Osteoblast (primary cell): ENCODE measurements around the gene BAIAP2. TPM values are rescaled to one million over a fixed set of nuclear protein-coding genes. Genes with fewer than 3 reads are reported as not detected.
"Not testable (repeated sequence)": the region's sequence is repeated elsewhere in the genome, so short reads cannot be mapped to it uniquely, and the experiment has no call there.

Source experiments
- DNase-seq: peaks from one replicate; pipeline ENCODE4 v3.0.0; 2011; ENCODE audit warnings: low spot score, mixed read lengths; ENCODE audit not compliant: insufficient read length; ENCODE audit errors: missing footprints
- H2AFZ ChIP-seq: 2 replicates; pipeline ENCODE4 v1.6.0; 2011; ENCODE audit warnings: mild to moderate bottlenecking, low read length
- H3K27ac ChIP-seq: 2 replicates; pipeline ENCODE4 v1.5.1; 2011; ENCODE audit warnings: mild to moderate bottlenecking, low read depth, low read length, moderate library complexity
- H3K27me3 ChIP-seq: 2 replicates; pipeline ENCODE4 v1.6.0; 2012; ENCODE audit warnings: mild to moderate bottlenecking, control low read depth, inconsistent platforms, low read length, moderate library complexity; ENCODE audit not compliant: insufficient read depth
- H3K36me3 ChIP-seq: 2 replicates; pipeline ENCODE4 v1.5.1; 2011; ENCODE audit warnings: mild to moderate bottlenecking, low read length, control low read depth, moderate library complexity; ENCODE audit not compliant: insufficient read depth
- H3K4me1 ChIP-seq: 2 replicates; pipeline ENCODE4 v1.5.1; 2011; ENCODE audit warnings: mild to moderate bottlenecking, low read length, control low read depth, moderate library complexity; ENCODE audit not compliant: insufficient read depth
- H3K4me2 ChIP-seq: 2 replicates; pipeline ENCODE4 v1.6.0; 2011; ENCODE audit warnings: mild to moderate bottlenecking, low read length; ENCODE audit not compliant: insufficient read depth
- H3K4me3 ChIP-seq: fragments of 200-600 bp; sonication (generic); 3 replicates; pipeline ENCODE4 v1.5.1; 2012; ENCODE audit warnings: mild to moderate bottlenecking, low read length, inconsistent platforms; ENCODE audit not compliant: insufficient read depth
- H3K79me2 ChIP-seq: 2 replicates; pipeline ENCODE4 v1.6.0; 2012; ENCODE audit warnings: mild to moderate bottlenecking, low read length, control low read depth, inconsistent platforms; ENCODE audit not compliant: insufficient read depth
- H3K9me3 ChIP-seq: 2 replicates; pipeline ENCODE4 v1.5.1; 2011; ENCODE audit warnings: low read depth, low read length, control low read depth
- H4K20me1 ChIP-seq: 2 replicates; pipeline ENCODE4 v1.6.0; 2012; ENCODE audit warnings: mild to moderate bottlenecking, low read length, control low read depth; ENCODE audit not compliant: insufficient read depth
- total RNA-seq: library from RNA; depleted of rRNA; stranded (reverse); fragments of >200 nt; gene quantifications from 2 replicates; pipeline ENCODE4 v1.2.3, GENCODE V29; 2012
- TF ChIP-seq, protein P1 (sequence below): IDR thresholded peaks from 2 replicates; pipeline ENCODE4 v1.5.1; 2011; ENCODE audit warnings: mild to moderate bottlenecking, low read depth, low read length, moderate library complexity; ENCODE audit errors: extremely low read depth

BAIAP2 gene
- total RNA-seq, 1 donor: 15.6 TPM

DNA sequence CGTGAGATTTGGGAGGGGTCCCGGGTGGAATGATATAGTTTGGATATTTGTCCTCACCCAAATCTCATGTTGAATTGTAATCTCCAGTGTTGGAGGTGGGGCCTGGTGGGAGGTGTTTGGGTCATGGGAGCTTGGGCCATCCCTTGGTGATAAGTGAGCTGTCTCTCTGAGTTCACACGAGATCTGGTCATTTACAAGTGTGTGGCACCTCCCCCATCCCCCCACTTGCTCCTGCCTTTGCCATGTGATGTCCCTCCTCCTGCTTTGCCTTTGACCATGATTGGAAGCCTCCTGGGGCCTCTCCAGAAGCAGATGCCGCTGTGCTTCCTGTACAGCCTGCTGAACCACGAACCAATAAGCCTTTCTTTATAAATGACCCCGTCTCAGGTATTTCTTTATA, 21.3 kb upstream of the BAIAP2 start:
- Histone ChIP-seq H3K27me3 (peaks cover 4% of the 10 kb centered on the region), H3K9me3 (peaks cover 4% of the 10 kb centered on the region), H3K36me3 (no peaks in the 10 kb centered on the region), H3K4me2 (no peak overlapping the region), H4K20me1 (no peaks in the 10 kb centered on the region), H3K4me3 (no peak overlapping the region), H3K79me2 (no peaks in the 10 kb centered on the region), H3K4me1 (peaks cover 8% of the 10 kb centered on the region), H3K27ac (no peak overlapping the region), H2AFZ (no peak overlapping the region)
- TF ChIP-seq, protein P1, sequence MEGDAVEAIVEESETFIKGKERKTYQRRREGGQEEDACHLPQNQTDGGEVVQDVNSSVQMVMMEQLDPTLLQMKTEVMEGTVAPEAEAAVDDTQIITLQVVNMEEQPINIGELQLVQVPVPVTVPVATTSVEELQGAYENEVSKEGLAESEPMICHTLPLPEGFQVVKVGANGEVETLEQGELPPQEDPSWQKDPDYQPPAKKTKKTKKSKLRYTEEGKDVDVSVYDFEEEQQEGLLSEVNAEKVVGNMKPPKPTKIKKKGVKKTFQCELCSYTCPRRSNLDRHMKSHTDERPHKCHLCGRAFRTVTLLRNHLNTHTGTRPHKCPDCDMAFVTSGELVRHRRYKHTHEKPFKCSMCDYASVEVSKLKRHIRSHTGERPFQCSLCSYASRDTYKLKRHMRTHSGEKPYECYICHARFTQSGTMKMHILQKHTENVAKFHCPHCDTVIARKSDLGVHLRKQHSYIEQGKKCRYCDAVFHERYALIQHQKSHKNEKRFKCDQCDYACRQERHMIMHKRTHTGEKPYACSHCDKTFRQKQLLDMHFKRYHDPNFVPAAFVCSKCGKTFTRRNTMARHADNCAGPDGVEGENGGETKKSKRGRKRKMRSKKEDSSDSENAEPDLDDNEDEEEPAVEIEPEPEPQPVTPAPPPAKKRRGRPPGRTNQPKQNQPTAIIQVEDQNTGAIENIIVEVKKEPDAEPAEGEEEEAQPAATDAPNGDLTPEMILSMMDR: no peak
- no peak for DNase-seq

DNA sequence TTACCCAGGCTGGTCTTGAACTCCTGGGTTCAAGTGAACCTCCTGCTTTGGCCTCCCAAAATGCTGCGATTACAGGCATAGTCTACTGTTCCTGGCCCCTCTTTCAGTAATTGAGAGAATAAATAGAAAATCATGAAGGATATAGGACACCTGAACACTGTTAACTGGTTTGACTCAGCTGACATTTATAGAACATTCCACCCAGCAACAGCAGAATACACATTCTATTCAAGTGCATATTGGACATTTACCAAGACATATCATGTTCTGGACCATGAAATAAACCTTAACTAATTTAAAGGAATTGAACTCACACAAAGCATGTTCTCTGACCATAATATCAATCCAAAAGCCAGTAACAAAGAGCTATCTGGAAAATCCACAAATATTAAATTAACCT, 19.8 kb upstream of the BAIAP2 start:
- Histone ChIP-seq H3K4me1 (peaks cover 8% of the 10 kb centered on the region), H3K79me2 (no peaks in the 10 kb centered on the region), H3K9me3 (peaks cover 4% of the 10 kb centered on the region), H3K4me3 (no peak overlapping the region), H3K27ac (no peak overlapping the region), H3K27me3 (no peaks in the 10 kb centered on the region), H4K20me1 (no peaks in the 10 kb centered on the region), H3K36me3 (no peaks in the 10 kb centered on the region), H2AFZ (no peak overlapping the region), H3K4me2 (no peak overlapping the region)
- peak; percentile 44 for DNase-seq
- TF ChIP-seq, protein P1: no peak

DNA sequence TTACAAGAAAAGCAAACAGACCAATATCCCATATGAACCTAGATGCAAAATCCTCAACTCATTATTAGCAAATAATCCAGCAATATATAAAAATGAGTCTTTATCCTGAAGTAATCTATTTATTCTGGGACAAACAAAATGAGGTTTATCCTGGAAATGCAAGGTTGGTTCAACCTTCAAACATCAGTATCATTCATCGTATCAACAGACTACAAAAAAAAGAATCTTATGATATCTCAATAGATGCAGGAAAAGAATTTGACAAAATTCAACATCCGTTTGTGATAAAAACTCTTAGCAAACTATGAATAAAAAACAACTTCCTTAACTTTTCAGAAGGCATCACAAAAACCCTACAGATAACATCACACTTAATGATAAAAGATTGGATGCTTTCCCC, 18.4 kb upstream of the BAIAP2 start:
- Histone ChIP-seq H3K79me2 (no peaks in the 10 kb centered on the region), H4K20me1 (no peaks in the 10 kb centered on the region), H3K4me1 (peaks cover 8% of the 10 kb centered on the region), H3K27me3 (no peaks in the 10 kb centered on the region), H3K4me2 (no peak overlapping the region), H3K4me3 (no peak overlapping the region), H3K27ac (no peak overlapping the region), H2AFZ (no peak overlapping the region), H3K36me3 (no peaks in the 10 kb centered on the region), H3K9me3 (no peaks in the 10 kb centered on the region)
- no peak for DNase-seq
- TF ChIP-seq, protein P1: no peak

DNA sequence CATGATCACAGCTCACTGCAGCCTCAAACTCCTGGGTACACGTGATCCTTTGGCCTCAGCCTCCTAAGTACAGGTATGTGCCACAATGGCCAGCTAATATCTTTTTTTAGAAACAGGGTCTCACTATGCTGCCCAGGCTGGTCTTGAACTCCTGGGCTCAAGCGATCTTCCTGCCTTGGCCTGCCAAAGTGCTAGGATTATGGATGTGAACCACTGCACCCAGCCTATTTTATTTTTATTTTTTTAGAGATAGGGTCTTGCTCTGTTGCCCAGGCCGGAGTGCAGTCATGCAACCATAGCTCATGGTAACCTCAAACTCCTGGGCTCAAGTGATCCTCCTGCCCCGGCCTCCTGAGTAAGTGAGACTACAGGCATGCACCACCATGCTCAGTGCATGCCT, 17.6 kb upstream of the BAIAP2 start:
- not testable (repeated sequence) for H3K4me2 ChIP-seq, H2AFZ ChIP-seq, H3K4me3 ChIP-seq, H3K9me3 ChIP-seq, H3K79me2 ChIP-seq, H3K27me3 ChIP-seq, DNase-seq, H3K27ac ChIP-seq, H4K20me1 ChIP-seq, H3K36me3 ChIP-seq, H3K4me1 ChIP-seq
